Nephron (organoid): ENCODE measurements around the gene ABHD6.
"Not testable (repeated sequence)": the region's sequence is repeated elsewhere in the genome, so short reads cannot be mapped to it uniquely, and the experiment has no call there.

Experiments used
- H3K27ac Mint-ChIP-seq, 3 experiments: 2 replicates each; pipeline ENCODE4 v1.8.0; 2020; ENCODE audit warnings: mixed read lengths in 3 of 3, mild to moderate bottlenecking in 2 of 3, moderate library complexity in 1 of 3
- H3K27me3 Mint-ChIP-seq: 2 replicates; pipeline ENCODE4 v1.8.0; 2021; ENCODE audit warnings: low read depth, mild to moderate bottlenecking, moderate library complexity, mixed read lengths
- H3K36me3 Mint-ChIP-seq: 2 replicates; pipeline ENCODE4 v1.8.0; 2020; ENCODE audit warnings: low read depth, mixed read lengths
- H3K4me1 Mint-ChIP-seq: 2 replicates; pipeline ENCODE4 v1.8.0; 2020; ENCODE audit warnings: mixed read lengths
- H3K4me3 Mint-ChIP-seq, 3 experiments: 2 replicates each; pipeline ENCODE4 v1.8.0; 2020; ENCODE audit warnings: mild to moderate bottlenecking in 3 of 3, mixed read lengths in 3 of 3, moderate library complexity in 2 of 3
- H3K9me3 Mint-ChIP-seq: 2 replicates; pipeline ENCODE4 v1.8.0; 2020; ENCODE audit warnings: mixed read lengths
- TF ChIP-seq, protein P1 (sequence below), 3 experiments: fragments of 200-600 bp; sonication (generic); IDR thresholded peaks; one replicate each; pipeline ENCODE4 v1.5.0; 2021; ENCODE audit warnings: antibody characterized with exemption in 3 of 3; ENCODE audit not compliant: unreplicated experiment in 3 of 3

Gene ABHD6

DNA sequence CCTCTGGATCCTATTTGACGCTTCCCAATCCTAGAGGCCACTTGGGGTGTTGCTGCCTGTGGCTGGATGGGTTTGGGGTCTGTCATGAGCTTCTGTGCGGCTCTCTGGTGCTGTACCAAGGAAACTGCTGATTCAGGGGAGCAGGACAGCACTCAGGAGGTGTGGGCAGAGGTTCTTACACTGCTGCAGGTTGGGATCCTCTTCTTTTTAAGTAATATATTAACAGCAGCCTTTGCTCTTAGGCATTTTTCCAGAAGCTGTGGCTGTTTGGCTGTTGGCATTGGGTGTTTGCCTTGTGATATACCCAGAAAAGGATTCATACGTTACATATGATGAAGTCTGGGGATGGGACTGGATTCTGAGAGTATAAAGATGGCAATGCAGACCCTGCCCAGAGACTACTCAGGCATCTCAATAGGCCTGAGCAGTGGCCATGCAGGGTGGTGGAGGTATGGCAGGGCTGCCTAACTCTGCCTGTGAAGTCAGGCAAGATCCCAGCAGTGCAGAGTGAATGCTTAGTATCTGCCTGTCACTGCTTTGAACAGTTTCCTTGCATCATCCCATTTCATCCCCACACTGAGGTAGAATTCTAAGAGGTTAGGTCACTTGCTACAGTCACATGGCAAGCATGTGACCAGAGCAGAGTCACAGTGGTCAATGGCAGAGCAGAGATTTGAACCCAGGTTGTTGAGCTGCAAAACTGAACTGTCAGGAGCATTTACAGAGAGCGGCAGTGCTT is 3.9 kb downstream of the ABHD6 start:
- TF ChIP-seq, protein P1, sequence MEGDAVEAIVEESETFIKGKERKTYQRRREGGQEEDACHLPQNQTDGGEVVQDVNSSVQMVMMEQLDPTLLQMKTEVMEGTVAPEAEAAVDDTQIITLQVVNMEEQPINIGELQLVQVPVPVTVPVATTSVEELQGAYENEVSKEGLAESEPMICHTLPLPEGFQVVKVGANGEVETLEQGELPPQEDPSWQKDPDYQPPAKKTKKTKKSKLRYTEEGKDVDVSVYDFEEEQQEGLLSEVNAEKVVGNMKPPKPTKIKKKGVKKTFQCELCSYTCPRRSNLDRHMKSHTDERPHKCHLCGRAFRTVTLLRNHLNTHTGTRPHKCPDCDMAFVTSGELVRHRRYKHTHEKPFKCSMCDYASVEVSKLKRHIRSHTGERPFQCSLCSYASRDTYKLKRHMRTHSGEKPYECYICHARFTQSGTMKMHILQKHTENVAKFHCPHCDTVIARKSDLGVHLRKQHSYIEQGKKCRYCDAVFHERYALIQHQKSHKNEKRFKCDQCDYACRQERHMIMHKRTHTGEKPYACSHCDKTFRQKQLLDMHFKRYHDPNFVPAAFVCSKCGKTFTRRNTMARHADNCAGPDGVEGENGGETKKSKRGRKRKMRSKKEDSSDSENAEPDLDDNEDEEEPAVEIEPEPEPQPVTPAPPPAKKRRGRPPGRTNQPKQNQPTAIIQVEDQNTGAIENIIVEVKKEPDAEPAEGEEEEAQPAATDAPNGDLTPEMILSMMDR (IDR thresholded peaks at IDR 0.05; ENCODE audit: unreplicated experiment in 3 of 3), result no peak
- Mint-ChIP-seq H3K36me3 (no peaks in the 10 kb centered on the region), H3K4me3 (peak overlapping the region; percentile 48 to 64 (median 60)), H3K4me1 (peaks cover 5% of the 10 kb centered on the region), H3K27ac (peak overlapping the region; percentile 5 to 50 (median 19)), H3K27me3 (peaks cover 4% of the 10 kb centered on the region), H3K9me3 (no peaks in the 10 kb centered on the region)

DNA sequence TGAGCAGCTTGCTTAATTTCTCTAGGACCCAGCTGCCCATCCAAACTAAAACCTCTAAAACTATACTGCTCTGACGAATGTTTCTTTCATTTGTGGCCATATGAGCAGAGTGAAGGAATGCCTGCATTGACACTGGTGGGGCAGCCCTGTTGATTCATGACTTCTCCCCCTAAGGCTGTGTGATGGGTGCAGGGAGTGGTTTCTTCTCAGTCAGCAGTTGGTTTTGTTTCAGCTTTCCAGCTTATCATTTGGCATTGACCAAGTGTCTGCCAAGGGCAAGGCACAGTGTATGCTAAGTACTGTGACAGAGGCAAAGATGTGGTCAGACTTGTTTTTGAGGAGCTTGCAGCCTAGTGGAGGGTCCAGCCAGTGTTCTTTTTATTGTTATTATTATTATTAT is 4.7 kb downstream of the ABHD6 start:
- H3K27me3 Mint-ChIP-seq, result peaks cover 4% of the 10 kb centered on the region
- no peaks in the 10 kb centered on the region for H3K9me3 Mint-ChIP-seq
- TF ChIP-seq, protein P1 (IDR thresholded peaks at IDR 0.05; ENCODE audit: unreplicated experiment in 3 of 3), result no peak
- no peaks in the 10 kb centered on the region for H3K36me3 Mint-ChIP-seq
- H3K4me3 Mint-ChIP-seq, result no peak overlapping the region
- H3K27ac Mint-ChIP-seq, result peak overlapping the region in 1 of 3 experiments; percentile 5
- peaks cover 5% of the 10 kb centered on the region for H3K4me1 Mint-ChIP-seq

DNA sequence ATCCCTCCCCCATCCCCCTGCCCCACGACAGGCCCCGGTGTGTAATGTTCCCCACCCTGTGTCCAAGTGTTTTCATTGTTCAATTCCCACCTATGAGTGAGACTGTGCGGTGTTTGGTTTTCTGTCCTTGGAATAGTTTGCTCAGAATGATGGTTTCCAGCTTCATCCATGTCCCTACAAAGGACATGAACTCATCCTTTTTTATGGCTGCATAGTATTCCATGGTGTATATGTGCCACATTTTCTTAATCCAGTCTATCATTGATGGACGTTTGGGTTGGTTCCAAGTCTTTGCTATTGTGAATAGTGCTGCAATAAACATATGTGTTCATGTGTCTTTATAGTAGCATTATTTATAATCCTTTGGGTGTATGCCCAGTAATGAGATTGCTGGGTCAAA is 5.3 kb downstream of the ABHD6 start:
- not testable (repeated sequence) for H3K4me1 Mint-ChIP-seq, H3K4me3 Mint-ChIP-seq, H3K27me3 Mint-ChIP-seq, H3K9me3 Mint-ChIP-seq, H3K36me3 Mint-ChIP-seq
- H3K27ac Mint-ChIP-seq, result peak overlapping the region in 1 of 3 experiments; percentile 12

DNA sequence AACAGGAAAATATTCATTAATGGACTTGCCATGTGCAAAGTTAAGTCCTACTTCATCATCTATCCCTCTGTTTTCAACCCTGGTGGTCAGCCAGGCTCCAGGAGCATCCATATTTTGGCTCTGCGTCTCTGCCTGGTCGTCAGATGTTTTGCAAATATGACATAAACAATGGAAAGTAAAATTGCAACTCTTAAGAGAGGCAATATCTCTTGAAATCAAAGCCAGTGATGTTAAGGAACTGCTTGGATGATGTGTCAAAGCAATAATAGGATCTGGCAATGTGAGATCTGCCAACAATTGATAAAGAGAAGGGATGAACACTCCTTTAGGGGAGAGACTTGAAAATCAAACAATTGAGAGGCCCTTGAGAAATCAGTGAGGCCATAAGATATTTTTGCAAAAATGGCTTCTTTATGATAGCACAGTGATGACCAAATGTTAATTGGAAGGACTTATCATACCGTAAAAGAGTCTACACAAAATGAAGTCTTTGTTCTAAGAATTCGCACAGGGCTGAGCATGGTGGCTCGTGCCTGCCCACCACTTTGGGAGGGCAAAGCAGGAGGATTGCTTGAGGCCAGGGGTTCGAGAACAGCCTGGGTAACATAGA is 6.5 kb downstream of the ABHD6 start:
- H3K4me1 Mint-ChIP-seq, result peaks cover under 1% of the 10 kb centered on the region
- H3K9me3 Mint-ChIP-seq, result no peaks in the 10 kb centered on the region
- TF ChIP-seq, protein P1 (IDR thresholded peaks at IDR 0.05; ENCODE audit: unreplicated experiment in 3 of 3), result no peak
- no peaks in the 10 kb centered on the region for H3K27me3 Mint-ChIP-seq
- H3K4me3 Mint-ChIP-seq, result peak overlapping the region in 1 of 3 experiments; percentile 44
- no peaks in the 10 kb centered on the region for H3K36me3 Mint-ChIP-seq
- peak overlapping the region in 1 of 3 experiments; percentile 57 for H3K27ac Mint-ChIP-seq

DNA sequence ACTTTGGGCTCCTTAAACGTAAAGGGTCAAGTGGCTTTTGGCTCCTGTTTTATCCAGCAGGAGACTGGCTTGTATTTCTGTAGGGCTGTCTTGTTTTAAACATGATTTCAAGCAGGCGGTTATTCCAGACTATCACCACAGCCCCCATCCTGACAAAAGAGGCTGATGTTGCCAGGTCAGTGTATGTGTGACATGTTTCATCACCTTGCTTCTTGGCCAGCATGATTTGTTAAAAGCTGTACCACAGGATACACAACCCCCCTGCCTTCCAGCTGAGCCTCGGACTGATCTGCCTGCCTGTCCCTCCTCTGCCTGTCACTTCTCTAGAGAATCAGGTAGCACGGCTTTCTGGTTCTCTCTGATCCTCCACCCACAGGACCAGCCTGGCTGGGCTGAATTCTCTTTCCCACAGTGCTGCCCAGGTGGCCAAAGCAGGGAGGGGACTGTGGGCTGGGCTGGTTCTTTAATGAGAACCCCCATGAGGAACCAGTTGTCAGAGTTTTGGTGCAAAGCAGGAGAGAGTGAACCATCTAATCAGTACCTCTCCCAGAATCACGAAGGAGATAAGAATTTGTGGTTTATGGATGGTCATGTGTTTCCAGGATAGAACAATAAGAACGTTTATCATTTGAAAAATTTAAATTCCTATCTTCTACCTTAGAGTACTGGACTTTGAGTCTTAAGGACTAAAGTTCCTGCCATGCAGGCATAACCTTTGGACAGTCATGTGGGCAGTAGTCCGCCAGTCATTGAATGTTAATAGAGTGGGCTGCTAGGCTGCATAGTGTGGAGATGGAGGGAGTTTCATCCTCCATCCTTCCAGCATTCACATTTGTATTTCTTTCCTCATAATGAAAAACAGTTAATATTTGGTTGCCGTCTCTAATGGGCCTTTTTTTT is 8.8 kb downstream of the ABHD6 start:
- TF ChIP-seq, protein P1 (IDR thresholded peaks at IDR 0.05; ENCODE audit: unreplicated experiment in 3 of 3), result no peak
- no peaks in the 10 kb centered on the region for H3K36me3 Mint-ChIP-seq
- H3K9me3 Mint-ChIP-seq, result no peaks in the 10 kb centered on the region
- H3K4me1 Mint-ChIP-seq, result peaks cover 20% of the 10 kb centered on the region
- no peaks in the 10 kb centered on the region for H3K27me3 Mint-ChIP-seq
- H3K4me3 Mint-ChIP-seq, result no peak overlapping the region
- peak overlapping the region in 2 of 3 experiments; percentile 35 to 67 for H3K27ac Mint-ChIP-seq
